HepG2 (cell line): ENCODE data around the gene COX6B1. TPM values are rescaled to one million over a fixed set of nuclear protein-coding genes. Genes with fewer than 3 reads are reported as not detected.
A peak's percentile ranks its signal among the peaks of the same experiment; 100 is the strongest.

ENCODE experiments used
- ATAC-seq: fragments of 200-7000 bp; cut with Tn5 transposase; 3 replicates; pipeline ENCODE4 v1.9.1; 2020; ENCODE audit warnings: mild to moderate bottlenecking, moderate library complexity
- BruUV-seq: library from RNA; stranded (reverse); fragments of 400-500 nt; replicated peaks from 2 replicates; lab custom pipeline; 2021; lab: Mats Ljungman, UMichigan
- CTCF ChIA-PET: fragments of 300-600 bp; formaldehyde crosslinking; extraction: SDS; loops from one replicate; lab custom pipeline; 2021; ENCODE audit warnings: low total read pairs, inconsistent platforms, low intra/inter-chr PET ratio; lab: Yijun Ruan, JAX
- POLR2A ChIA-PET: fragments of 350-600 bp; sonication (Branson Sonifier 250); formaldehyde crosslinking; loops from one replicate; lab custom pipeline; 2020; ENCODE audit warnings: antibody characterized with exemption, inconsistent platforms; lab: Yijun Ruan, JAX
- DNase-seq: peaks from one replicate; pipeline ENCODE4 v3.0.0-alpha.2; 2015; ENCODE audit warnings: low spot score
- FAIRE-seq: peaks from 3 replicates; lab custom pipeline; 2011; peaks lifted over from hg19 to GRCh38; lab: Jason Lieb, UNC
- H2AFZ ChIP-seq: one replicate; pipeline ENCODE4 v1.6.1; 2011; ENCODE audit warnings: low read length, inconsistent platforms
- H3K27ac ChIP-seq: fragments of 300-600 bp; 3 replicates; pipeline ENCODE4 v1.8.0; 2011; ENCODE audit warnings: mixed run types, mild to moderate bottlenecking, mixed read lengths, low read length, inconsistent platforms; ENCODE audit not compliant: insufficient read depth; ENCODE audit errors: extremely low read length
- H3K27me3 ChIP-seq, 2 experiments: fragments of 200-600 bp in 1 of 2; 2 replicates in 1 of 2; 3 replicates in 1 of 2; pipeline versions ENCODE4 v1.6.0 to v1.8.0; 2011; ENCODE audit warnings: low read length in 2 of 2, mild to moderate bottlenecking in 2 of 2, moderate library complexity in 2 of 2, inconsistent platforms in 1 of 2; ENCODE audit not compliant: insufficient read depth in 2 of 2, control insufficient read depth in 1 of 2
- H3K36me3 ChIP-seq, 2 experiments: fragments of 200-600 bp in 1 of 2; replicated peaks in 1 of 2; 2 replicates in 1 of 2; 3 replicates in 1 of 2; pipeline versions ENCODE4 v1.5.1 to v1.8.0; 2011; ENCODE audit warnings: low read length in 2 of 2, inconsistent platforms in 1 of 2; ENCODE audit not compliant: insufficient read depth in 2 of 2, control insufficient read depth in 1 of 2
- H3K4me1 ChIP-seq: 2 replicates; pipeline ENCODE4 v1.5.1; 2012; ENCODE audit warnings: low read length, inconsistent platforms; ENCODE audit not compliant: insufficient read depth
- H3K4me2 ChIP-seq: 2 replicates; pipeline ENCODE4 v1.6.0; 2011; ENCODE audit warnings: low read depth, low read length, inconsistent platforms
- H3K4me3 ChIP-seq, 3 experiments: fragments of 200-600 bp in 1 of 3; sonication (generic), shearing (Covaris generic) in 1 of 3; replicated peaks in 1 of 3; 2 replicates each; pipeline ENCODE4 v1.5.1; 2011 to 2016; ENCODE audit warnings: low read length in 3 of 3, inconsistent platforms in 2 of 3, low read depth in 2 of 3, mild to moderate bottlenecking in 2 of 3, control low read depth in 1 of 3, mixed read lengths in 1 of 3; ENCODE audit not compliant: insufficient read depth in 1 of 3
- H3K79me2 ChIP-seq: one replicate; pipeline ENCODE4 v1.6.1; 2011; ENCODE audit warnings: low read length, inconsistent platforms; ENCODE audit not compliant: insufficient read depth
- H3K9ac ChIP-seq: 2 replicates; pipeline ENCODE4 v1.6.0; 2011; ENCODE audit warnings: mild to moderate bottlenecking, low read depth, low read length, inconsistent platforms; ENCODE audit not compliant: insufficient read depth
- H3K9me3 ChIP-seq: 2 replicates; pipeline ENCODE4 v1.5.1; 2012; ENCODE audit warnings: mild to moderate bottlenecking, low read length
- H4K20me1 ChIP-seq: 2 replicates; pipeline ENCODE4 v1.6.0; 2011; ENCODE audit warnings: inconsistent platforms, mild to moderate bottlenecking, low read length, moderate library complexity; ENCODE audit not compliant: insufficient read depth
- ADNP ChIP-seq: sonication (generic); formaldehyde crosslinking; IDR thresholded peaks from 2 replicates; pipeline ENCODE4 v1.4.0; 2020; ENCODE audit warnings: missing genetic modification reagents
- HOMEZ ChIP-seq: IDR thresholded peaks from 2 replicates; pipeline ENCODE4 v1.6.1; 2016; ENCODE audit warnings: low read depth
- HOXA5 ChIP-seq: sonication (generic); formaldehyde crosslinking; IDR thresholded peaks from 2 replicates; pipeline ENCODE4 v1.4.0; 2020; ENCODE audit warnings: missing genetic modification reagents
- PAWR ChIP-seq: sonication (generic); formaldehyde crosslinking; IDR thresholded peaks from 2 replicates; pipeline ENCODE4 v1.4.0; 2020; ENCODE audit warnings: missing genetic modification reagents, mild to moderate bottlenecking, borderline replicate concordance
- PTBP1 ChIP-seq: fragments of 200-400 bp; formaldehyde crosslinking; IDR thresholded peaks from 2 replicates; pipeline ENCODE4 v1.6.1; 2018; ENCODE audit warnings: low read length, low read depth; ENCODE audit not compliant: poor library complexity, severe bottlenecking
- RXRB ChIP-seq: IDR thresholded peaks from 2 replicates; pipeline ENCODE4 v1.6.1; 2016; ENCODE audit warnings: borderline replicate concordance, missing genetic modification reagents, missing compliant biosample characterization
- ZNF431 ChIP-seq: sonication (generic); formaldehyde crosslinking; IDR thresholded peaks from 2 replicates; pipeline ENCODE4 v1.9.0; 2022; ENCODE audit warnings: missing genetic modification reagents, low read depth, mild to moderate bottlenecking, borderline replicate concordance
- ZNF547 ChIP-seq: sonication (generic); formaldehyde crosslinking; IDR thresholded peaks from 2 replicates; pipeline ENCODE4 v1.5.1; 2020; ENCODE audit warnings: mild to moderate bottlenecking, missing genetic modification reagents
- ZNF629 ChIP-seq: sonication (generic); formaldehyde crosslinking; conservative IDR thresholded peaks from 2 replicates; pipeline ENCODE4 v1.5.0; 2020; ENCODE audit warnings: missing genetic modification reagents
- ZNF770 ChIP-seq: sonication (generic); formaldehyde crosslinking; IDR thresholded peaks from 2 replicates; pipeline ENCODE4 v1.5.0; 2020; ENCODE audit warnings: mild to moderate bottlenecking, missing genetic modification reagents
- WGBS: methylation state at CpG from one replicate; pipeline ENCODE4 v1.1.6; 2017; ENCODE audit warnings: low lambda C conversion rate; 5-methylcytosine and 5-hydroxymethylcytosine counted together
- in situ Hi-C: cut with HindIII; loops from 2 replicates; pipeline ENCODE4 v1.10.0; 2017; ENCODE audit warnings: low pct_unique_long_range_greater_than_20kb; ENCODE audit not compliant: extremely low pct_ligation_motif_present
- intact Hi-C: fragments of 100-400 bp; cut with micrococcal nuclease; formaldehyde crosslinking; loops from one replicate; pipeline ENCODE4 v1.10.0; 2022; ENCODE audit not compliant: unreplicated experiment
- polyA plus RNA-seq, 8 experiments: library from polyadenylated mRNA; depleted of rRNA in 3 of 8; stranded (reverse) in 7 of 8; unstranded in 1 of 8; fragments of >200 nt; fragmentation: Illumina TruSeq in 4 of 8; extraction: Trizol in 4 of 8; gene quantifications; 2 replicates each; pipeline versions ENCODE4 v1.2.1 to v1.2.3, GENCODE V29; 2011 to 2016; ENCODE audit warnings: low read depth in 4 of 8, missing spikeins in 1 of 8, mixed read lengths in 1 of 8; ENCODE audit not compliant: insufficient read depth in 1 of 8
- total RNA-seq, 5 experiments: library from RNA; depleted of rRNA; stranded (reverse); fragments of >200 nt; fragmentation: Illumina TruSeq; extraction: Trizol; gene quantifications; 2 replicates each; pipeline ENCODE4 v1.2.3, GENCODE V29; 2016; ENCODE audit warnings: low read depth in 1 of 5
- TF ChIP-seq, protein P1 (sequence below): sonication (generic); formaldehyde crosslinking; IDR thresholded peaks from 2 replicates; pipeline ENCODE4 v1.4.0; 2020; ENCODE audit warnings: low read depth, mild to moderate bottlenecking, missing genetic modification reagents

COX6B1 gene
- total and polyA plus RNA-seq, 2 of the 13 experiments (the other 11 are each of a cell fraction or from before 2014, with no cell fraction given): 481 to 487 TPM

DNA sequence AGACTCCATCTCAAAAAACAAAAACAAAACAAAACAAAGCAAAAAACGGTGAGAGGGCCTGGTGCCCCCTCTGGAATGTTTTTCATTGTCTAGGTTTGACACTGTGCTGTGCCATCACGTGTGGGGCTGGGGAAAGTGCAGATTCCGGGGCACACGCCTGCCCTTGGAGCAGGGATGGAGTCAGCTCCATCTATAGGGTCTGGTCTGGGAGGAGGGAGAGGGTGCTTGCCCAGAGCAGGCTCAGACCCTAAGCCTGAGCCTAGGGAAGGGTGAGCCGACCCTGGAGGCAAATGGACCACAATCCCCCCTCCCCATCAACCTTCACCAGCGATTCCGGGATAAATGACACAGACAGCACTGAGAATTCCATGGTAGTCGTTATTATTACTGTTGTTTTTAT is 45.3 kb downstream of the COX6B1 start:
- no peaks in the 10 kb centered on the region for H4K20me1 ChIP-seq
- DNase-seq (no peak), FAIRE-seq (no peak), ATAC-seq (peak; percentile 18; the same call in 2 of the 3 replicates)
- TF ChIP-seq ZNF629: no peak
- no peak for TF ChIP-seq HOXA5 (CRISPR knock-in tag)
- TF ChIP-seq ZNF431: 0 out of 2 replicates have a peak, but pooled peaks have one; percentile 23
- no peak for TF ChIP-seq RXRB (CRISPR knock-in tag)
- TF ChIP-seq PAWR (CRISPR knock-in tag): no peak
- in situ Hi-C loops: loop anchor here (10.0 kb wide), 1 partner anchor 121 kb away; the partner anchor contains the start of gene PRODH2
- no peaks in the 10 kb centered on the region for H3K27me3 ChIP-seq
- intact Hi-C loops: loop anchor here (10.0 kb wide), 2 partner anchors 51 to 121 kb away; partner anchors contain the start of genes IGFLR1, LIN37, PRODH2 and PSENEN
- H3K27ac ChIP-seq: no peak overlapping the region
- H3K4me3 ChIP-seq: no peak overlapping the region
- no TSS peak for BruUV-seq
- no peaks in the 10 kb centered on the region for H3K9me3 ChIP-seq
- no peaks in the 10 kb centered on the region for H3K79me2 ChIP-seq
- POLR2A ChIA-PET: interaction anchor here (1.6 kb wide), 1 partner anchor 49 kb away, joined by 4 read pairs; no protein-coding TSS in a partner anchor
- no peak overlapping the region for H3K9ac ChIP-seq
- under 1% methylated on average over 7 of the region's 8 CpGs for WGBS
- no peaks in the 10 kb centered on the region for H3K36me3 ChIP-seq
- CTCF ChIA-PET: interaction anchor here (0.6 to 6.1 kb wide), 11 partner anchors 9 to 238 kb away, joined by 3 to 201 read pairs (median 5); partner anchors contain the start of gene KMT2B
- no peak overlapping the region for H2AFZ ChIP-seq
- H3K4me1 ChIP-seq: peaks cover 32% of the 10 kb centered on the region
- no peak overlapping the region for H3K4me2 ChIP-seq

- FAIRE-seq: peak; percentile 94
- intact Hi-C loops: loop anchor here (1.0 to 10.0 kb wide), 3 partner anchors 22 to 121 kb away; partner anchors contain the start of genes IGFLR1, LIN37, PRODH2 and PSENEN
- no peak overlapping the region for H3K4me3 ChIP-seq
- no peaks in the 10 kb centered on the region for H4K20me1 ChIP-seq
- H2AFZ ChIP-seq: no peak overlapping the region
- WGBS: 36% methylated on average over 8 of the region's 8 CpGs
- peaks cover 32% of the 10 kb centered on the region for H3K4me1 ChIP-seq
- in situ Hi-C loops: loop anchor here (10.0 kb wide), 1 partner anchor 121 kb away; the partner anchor contains the start of gene PRODH2
- ChIA-PET CTCF (interaction anchor here (0.6 to 6.1 kb wide), 11 partner anchors 8 to 237 kb away, joined by 3 to 201 read pairs (median 5); partner anchors contain the start of gene KMT2B), POLR2A (interaction anchor here (0.9 kb wide), 1 partner anchor 126 kb away, joined by 5 read pairs; no protein-coding TSS in a partner anchor)
- H3K9me3 ChIP-seq: no peaks in the 10 kb centered on the region
- no peaks in the 10 kb centered on the region for H3K79me2 ChIP-seq
- no peak overlapping the region for H3K27ac ChIP-seq
- DNase-seq: peak; percentile 81
- peak; percentile 96 for ATAC-seq
- no TSS peak for BruUV-seq
- H3K27me3 ChIP-seq: no peaks in the 10 kb centered on the region
- H3K36me3 ChIP-seq: no peaks in the 10 kb centered on the region
- no peak overlapping the region for H3K4me2 ChIP-seq
- no peak overlapping the region for H3K9ac ChIP-seq
- TF ChIP-seq HOMEZ (CRISPR knock-in tag) (peak; percentile 72; the same call in 1 of the 2 replicates), ADNP (CRISPR knock-in tag) (no peak), PTBP1 (no peak), ZNF547 (CRISPR knock-in tag) (peak; percentile 35; the same call in 1 of the 2 replicates), ZNF770 (peak; percentile 79; the same call in 1 of the 2 replicates)
- TF ChIP-seq, protein P1, sequence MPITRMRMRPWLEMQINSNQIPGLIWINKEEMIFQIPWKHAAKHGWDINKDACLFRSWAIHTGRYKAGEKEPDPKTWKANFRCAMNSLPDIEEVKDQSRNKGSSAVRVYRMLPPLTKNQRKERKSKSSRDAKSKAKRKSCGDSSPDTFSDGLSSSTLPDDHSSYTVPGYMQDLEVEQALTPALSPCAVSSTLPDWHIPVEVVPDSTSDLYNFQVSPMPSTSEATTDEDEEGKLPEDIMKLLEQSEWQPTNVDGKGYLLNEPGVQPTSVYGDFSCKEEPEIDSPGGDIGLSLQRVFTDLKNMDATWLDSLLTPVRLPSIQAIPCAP (CRISPR knock-in tag): no peak
Measured at GRCh38 chr19:35693835-35694599, 45.9 kb downstream of the COX6B1 start.
